Fibroblast of upper back skin (primary cell): Measurements from ENCODE around the gene PYGO2.
"Not testable (repeated sequence)": the region's sequence is repeated elsewhere in the genome, so short reads cannot be mapped to it uniquely, and the experiment has no call there.

Experiments
- DNase-seq: peaks from one replicate; pipeline ENCODE4 v3.0.0-alpha.2; 2013

Gene PYGO2

DNA sequence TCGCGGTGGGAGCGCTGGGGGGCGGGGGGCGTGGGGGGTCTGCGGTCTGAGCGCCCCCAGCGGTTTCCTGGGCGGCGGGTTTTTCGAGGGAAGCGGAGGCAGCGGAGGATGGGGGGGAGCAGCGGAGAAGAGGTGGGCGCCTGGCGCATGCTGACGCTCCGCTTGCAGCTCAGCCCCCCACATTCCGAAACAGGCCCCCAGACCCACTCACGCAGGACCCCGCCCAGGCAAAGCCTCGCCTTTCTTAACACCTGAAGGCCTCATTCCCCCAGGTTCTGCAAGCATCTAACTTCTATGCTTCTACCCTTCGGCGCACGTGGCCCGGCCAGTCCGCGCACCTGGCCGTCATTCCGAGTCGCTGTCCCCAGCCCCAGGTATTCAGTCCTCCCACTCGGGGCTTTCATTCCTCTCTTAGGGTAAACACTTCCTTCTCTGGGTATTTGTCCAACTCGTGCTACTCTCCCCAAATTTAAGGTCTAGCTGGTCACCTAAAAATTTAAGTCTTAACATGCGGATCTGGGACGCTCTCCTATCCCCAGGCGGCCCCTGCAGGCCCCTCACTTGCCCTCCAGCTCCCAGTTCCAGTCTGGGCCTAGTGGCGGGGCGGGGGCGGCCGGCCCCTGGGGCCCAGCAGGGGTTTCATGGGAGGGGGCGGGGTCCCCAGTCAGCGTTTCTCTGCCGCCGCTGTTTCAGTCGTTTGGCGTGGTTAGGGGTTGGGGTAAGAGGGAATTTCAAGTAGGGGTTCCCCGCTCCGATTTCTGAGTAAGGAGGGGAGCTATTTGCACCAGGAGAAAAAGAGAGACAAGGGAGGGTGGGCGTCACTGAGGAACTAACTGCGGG is 38.2 kb upstream of the PYGO2 start:
- DNase-seq, result no peak

DNA sequence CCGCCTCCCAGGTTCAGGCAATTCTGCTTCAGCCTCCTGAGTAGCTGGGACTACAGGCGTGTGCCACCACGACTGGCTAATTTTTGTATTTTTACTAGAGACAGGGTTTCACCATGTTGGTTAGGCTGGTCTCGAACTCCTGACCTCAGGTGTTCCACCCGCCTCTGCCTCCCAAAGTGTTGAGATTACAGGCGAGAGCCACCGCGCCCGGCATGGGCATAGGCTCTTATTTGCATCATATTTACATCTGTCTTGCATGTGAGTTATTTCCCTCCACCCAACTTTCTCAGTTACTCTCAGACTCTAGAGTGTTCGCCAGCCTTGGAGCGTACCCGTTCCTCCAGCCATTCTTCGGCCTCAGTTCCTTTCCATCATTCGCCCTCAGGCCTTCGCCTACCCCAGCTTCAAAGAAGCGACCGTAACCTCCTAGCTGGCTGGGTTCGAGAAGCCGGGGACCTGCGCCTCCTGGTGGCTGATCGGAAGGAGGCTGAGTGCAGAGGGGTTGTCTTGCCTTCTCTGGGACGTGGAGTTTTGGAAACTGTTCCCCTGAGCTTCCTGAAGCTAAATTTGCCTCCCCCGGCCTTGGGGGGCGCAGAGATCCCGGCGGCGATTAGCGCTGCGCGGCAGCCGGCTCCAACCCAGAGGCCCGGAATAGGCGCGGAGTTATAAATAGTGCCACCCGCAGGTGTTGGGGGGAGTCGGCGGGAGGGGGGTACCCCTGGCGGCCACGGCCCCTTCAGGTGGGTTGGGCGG is 37.4 kb upstream of the PYGO2 start:
- peak; percentile 75 for DNase-seq

DNA sequence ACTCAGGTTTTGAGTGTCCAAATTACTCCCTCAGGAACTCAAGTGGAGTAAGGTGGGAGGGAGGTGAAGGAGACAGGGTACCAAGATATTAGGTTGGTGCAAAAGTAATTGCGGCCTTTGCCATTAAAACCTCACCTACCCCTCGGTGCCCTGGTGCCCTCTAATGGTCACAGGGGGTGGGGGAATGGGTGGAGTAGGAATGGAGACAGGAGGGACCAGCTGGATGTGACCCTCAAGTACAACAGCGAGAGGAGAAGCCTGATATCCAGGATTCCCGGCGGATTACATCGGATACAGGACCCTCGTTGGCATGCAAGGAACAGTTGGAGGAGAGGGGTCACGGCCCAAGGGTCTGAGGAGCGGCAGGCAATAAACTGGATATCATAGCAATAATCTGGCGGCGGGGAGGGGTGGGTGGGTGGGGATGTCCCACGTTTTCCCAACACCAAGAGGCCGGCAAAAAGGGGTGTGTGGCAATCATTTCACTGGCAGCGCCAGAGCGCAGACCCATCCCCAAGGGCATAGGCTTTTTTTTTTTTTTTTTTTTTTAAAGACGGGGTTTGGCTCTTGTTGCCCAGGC is 36.7 kb upstream of the PYGO2 start:
- DNase-seq, result no peak

DNA sequence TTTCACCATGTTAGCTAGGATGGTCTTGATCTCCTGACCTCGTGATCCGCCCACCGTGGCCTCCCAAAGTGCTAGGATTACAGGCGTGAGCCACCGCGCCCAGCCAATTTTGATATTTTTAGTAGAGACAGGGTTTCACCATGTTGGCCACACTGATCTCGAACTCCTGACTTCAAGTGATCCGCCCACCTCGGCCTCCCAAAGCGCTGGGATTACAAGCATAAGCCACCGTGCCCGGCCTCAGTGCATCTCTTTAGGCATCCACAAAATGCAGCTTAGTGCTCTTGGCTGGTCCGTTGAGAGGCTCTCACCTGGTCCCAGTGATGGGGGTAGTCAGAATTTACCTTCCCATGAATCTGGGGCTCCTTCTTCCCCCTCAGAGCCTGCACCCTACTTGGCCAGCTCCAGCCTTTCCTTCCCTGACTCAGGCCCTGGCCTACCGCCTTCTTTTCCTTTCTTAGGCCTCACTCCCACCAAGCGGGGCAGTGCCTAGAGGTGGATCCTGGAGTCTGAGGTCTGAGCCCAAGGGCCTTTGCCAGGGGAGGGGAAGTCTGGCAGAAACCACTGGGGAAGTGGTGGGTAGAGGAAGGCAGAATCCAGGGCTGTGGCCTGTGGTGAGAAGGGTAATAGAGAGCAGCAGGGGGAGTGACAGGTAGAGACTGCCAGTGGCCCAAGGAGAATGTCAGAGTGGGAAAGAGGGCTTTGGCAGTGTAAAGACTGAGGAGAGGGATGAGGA is 35.6 kb upstream of the PYGO2 start:
- no peak for DNase-seq

DNA sequence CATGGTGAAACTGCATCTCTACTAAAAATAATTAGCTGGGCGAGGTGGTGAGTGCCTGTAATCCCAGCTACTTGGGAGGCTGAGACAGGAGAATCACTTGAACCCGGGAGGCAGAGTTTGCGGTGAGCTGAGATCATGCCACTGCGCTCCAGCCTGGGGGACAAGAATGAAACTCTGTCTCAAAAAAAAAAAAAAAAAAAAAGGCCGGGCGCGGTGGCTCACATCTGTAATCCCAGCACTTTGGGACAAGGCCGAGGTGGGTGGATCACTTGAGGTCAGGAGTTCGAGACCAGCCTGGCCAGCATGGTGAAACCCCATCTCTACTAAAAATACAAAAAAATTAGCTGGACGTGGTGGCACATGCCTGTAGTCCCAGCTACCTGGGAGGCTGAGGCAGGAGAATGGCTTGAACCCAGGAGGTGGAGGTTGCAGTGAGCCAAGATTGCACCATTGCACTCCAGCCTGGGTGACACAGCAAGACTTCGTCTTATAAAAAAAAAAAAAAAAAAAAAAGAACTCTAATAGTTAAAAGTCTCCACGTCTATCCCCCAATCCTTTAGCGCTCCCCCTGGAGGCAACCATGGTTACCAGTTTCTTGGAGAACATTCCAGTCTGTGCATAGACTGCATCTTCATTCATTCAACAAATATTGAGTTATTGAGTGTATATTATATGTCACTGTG is 33.9 kb upstream of the PYGO2 start:
- peak; percentile 83 for DNase-seq

DNA sequence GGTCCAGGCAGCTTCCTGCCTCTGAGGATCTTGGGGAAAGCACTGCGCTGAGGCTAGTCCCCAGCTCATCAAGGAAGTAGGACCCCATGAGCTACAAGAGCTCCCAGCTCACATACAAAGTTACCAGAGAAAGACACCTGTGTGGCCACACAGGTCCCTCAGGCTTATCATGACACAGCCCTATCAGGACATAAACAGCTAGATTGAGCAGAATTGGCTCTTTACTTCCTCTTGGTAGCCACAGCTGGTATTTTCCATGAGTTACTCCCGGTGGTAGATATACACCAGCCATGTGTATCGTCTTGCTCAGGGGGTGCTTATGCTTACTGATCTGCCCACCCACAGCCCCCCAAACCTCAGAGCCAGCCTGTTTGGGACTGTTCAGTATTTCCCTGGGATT is 33.0 kb upstream of the PYGO2 start:
- no peak for DNase-seq

DNA sequence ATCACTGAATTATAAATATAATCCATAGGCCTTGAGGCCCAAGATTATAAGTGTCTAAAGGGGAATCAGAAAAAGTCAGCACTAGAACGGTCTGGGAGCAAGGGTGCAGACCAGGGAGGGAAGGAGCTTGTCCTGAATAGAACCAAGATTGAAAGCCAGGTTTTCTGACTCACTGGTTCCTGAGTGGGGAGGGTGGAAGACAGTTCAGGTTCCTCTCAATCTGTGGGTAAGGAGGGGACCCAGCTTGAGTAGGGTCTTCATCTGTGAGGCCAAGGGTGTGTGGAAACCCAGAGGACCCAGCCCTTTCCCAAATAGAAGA is 32.6 kb upstream of the PYGO2 start:
- DNase-seq, result no peak

DNA sequence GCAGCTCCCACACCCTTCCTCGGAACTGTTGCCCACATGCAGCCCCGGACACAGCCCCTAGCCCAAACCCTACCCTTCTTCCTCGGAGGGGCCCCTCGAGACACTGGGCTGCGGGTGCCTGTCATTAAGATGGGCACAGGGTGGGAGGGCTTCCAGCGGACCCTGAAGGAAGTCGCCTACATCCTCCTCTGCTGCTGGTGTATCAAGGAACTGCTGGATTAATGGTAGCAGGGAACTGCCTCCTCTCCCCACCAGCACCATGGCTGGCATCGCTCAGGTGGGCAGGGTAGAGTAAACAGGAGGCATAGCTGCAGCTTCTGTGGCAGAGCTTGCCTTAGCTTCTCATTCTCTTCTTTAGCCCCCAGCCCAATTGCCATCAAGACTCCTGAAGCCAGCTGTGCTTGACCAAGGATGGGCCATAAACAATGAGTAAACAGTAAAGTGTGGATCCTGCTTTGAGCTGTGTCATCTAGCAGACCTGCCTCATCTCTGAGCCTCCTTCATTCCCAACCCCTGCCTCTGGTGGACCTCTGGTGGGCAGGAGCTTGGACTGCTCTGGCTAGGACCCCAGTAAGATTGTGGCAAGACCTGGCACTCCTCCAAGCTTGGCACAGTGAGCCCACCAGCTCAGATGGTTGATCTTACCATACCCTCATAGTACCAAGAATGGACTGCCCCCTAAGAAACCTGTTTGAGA is 32.1 kb upstream of the PYGO2 start, which contains the start of gene LENEP:
Gene LENEP (plus strand): TSS at position 15 of the 697 bp plus-strand sequence. CDS start 22 bp downstream, at position 37.
- DNase-seq, result no peak

DNA sequence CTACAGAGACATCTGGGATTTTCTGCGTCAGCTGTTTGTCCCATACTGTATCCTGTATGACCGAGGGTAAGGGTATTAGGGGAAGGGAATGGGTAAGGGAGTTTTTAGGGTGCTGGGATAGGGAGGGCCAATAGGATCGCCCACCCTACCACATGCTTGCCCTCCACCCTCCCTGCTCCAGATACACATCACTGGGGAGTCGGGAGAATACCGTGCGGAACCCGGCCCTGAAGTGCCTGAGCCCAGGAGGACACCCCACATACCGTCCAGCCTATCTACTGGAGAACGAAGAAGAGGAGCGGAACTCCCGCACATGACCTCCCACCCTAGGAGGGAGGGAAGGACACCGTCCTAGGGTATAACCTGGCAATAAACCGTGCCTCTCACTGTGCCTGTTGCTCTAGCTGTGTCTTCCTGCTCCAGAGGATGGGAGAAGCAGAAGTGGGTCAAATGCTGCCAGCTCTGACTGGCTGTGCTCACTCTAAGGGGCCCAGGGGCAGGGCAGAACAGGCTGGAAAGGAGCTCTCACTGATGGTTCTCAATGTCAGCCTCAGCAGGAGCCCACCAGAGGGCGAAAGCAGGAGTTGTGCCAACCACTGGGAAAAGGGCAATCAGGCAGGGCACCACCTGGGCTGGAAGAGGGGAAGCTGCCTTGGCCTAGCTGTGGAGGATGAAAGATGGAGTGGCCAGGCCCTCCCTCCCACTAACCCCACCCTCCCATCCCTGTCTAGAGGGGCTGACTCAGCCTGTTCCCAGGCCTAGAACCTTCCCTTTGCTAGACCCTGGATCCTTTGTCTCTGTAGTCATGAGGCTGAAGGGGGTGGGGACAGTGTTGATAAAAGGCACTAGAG is 31.4 kb upstream of the PYGO2 start:
- DNase-seq, result peak; percentile 36

DNA sequence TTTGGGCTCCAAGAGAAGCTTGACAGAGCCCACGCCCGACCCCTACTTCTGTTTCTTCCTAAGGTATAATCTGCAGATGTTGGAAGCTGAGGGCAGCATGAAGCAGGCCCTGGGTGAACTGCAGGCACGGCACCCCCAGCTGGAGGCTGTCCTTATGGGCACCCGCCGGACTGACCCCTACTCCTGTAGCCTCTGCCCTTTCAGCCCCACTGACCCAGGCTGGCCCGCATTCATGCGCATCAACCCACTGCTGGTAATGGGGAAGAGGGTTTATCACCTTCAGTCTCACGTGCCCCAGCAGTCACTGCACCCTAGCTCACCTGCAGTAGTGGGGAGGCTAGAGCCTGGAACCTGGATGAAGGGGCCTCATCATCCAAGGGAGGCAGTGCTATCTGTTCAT is 28.7 kb upstream of the PYGO2 start:
- no peak for DNase-seq

DNA sequence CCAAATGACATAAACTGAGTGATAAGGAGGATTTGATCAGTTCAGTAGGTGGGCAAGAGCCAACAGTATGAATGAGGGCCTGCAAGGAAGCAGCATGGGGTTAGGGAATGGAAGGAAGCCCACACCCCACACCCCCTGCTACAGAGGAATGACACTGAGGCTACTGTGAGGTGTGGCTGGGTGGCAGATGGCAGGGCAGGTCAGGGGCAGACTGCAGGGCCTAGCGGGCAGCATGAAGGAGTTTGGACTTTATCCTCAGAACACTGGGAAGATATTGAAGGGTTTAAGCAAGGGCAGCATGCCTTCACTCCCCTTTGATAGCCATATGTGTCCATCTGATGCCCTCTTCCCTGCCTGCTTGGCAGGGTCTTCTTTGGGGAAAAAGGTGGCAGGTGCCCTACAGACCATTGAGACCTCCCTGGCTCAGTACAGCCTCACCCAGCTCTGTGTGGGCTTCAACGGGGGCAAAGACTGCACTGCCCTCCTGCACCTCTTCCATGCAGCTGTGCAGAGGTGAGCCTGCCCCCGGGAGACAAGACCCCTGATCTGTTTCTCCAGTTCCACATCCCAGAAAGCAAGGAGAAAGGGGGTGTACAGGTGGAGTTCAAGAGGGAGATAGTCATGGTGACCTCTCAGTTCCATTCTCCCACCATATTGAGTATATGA is 27.7 kb upstream of the PYGO2 start:
- no peak for DNase-seq

DNA sequence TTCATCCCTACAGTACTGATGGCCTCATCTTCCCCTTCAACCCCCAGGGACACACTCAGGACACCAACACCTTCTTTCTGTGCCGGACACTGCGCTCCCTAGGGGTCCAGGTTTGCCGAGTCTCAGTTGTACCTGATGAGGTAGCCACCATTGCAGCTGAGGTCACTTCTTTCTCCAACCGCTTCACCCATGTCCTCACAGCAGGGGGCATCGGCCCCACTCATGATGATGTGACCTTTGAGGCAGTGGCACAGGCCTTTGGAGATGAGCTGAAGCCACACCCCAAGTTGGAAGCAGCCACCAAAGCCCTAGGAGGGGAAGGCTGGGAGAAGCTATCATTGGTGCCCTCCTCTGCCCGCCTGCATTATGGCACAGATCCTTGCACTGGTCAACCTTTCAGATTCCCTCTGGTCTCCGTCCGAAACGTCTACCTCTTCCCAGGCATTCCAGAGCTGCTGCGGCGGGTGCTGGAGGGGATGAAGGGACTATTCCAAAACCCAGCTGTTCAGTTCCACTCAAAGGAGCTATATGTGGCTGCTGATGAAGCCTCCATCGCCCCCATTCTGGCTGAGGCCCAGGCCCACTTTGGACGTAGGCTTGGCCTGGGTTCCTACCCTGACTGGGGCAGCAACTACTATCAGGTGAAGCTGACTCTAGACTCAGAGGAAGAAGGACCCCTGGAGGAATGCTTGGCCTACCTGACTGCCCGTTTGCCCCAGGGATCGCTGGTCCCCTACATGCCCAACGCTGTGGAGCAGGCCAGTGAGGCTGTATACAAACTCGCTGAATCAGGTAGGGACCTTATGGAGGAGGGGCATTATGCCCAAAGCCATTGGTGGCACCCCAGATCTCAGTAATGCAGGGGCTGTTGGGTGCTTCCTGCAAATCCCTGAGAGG is 26.7 kb upstream of the PYGO2 start:
- DNase-seq, result no peak

DNA sequence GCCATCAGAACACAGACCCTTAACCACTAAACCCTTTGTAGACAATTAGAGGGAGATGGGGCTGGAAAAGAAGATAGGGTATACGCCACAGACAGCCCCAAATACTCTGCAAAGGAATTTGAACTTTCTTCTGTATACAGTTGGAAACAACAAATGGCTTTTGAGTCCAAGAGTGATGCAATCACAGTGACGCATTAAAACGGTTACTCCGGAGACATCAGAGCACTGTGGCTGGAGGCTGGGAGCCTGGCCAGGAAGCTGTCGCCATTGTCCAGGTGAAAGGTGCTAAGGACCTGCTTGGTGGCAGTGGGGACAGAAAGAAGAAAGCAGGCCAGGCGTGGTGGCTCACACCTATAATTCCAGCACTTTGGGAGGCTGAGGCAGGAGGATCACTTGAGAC is 25.7 kb upstream of the PYGO2 start:
- no peak for DNase-seq

DNA sequence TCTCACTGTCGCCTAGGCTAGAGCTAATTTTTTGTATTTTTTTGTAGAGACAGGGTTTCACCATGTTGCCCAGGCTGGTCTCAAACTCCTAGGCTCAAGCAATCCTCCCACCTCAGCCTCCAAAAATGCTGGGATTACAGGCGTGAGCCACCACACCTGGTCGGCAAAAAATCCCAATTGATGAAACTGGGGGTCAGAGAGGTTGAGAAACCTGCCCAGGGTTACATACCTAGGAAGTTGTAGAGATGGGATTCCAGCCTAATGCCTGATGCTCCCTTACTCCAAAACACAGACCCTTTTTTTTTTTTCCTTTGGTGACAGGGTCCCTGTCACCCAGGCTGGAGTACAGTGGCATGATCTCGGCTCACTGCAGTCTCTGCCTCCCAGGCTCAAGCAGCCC is 25.2 kb upstream of the PYGO2 start:
- DNase-seq, result not testable (repeated sequence)

DNA sequence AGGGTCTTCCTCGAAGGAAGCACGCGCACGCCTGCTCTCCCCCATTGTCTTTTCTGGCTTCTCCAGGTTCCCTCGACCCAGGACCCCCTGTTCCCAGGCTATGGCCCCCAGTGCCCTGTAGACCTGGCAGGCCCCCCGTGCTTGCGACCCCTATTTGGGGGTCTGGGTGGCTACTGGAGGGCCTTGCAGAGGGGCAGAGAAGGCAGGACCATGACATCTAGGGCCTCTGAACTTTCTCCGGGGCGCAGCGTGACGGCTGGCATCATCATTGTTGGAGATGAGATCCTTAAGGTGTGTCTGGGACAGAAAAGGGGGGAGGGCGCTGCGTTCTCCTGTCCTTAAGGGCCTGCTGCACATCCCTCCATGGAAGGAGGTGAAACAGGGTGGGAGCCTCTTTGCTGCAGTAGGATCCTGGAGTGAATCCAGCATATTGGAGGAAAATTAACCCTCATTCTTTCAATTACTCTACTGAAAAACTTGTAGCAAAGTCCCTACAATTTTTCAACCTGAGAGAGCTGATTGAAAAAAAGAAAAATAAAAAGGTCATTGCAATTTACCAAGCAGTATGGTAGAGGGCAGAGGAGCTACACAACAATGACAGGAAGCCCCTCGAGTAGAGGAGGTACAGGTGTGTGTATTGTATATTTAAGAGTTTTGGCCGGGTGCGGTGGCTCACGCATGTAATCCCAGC is 22.3 kb upstream of the PYGO2 start:
- no peak for DNase-seq

DNA sequence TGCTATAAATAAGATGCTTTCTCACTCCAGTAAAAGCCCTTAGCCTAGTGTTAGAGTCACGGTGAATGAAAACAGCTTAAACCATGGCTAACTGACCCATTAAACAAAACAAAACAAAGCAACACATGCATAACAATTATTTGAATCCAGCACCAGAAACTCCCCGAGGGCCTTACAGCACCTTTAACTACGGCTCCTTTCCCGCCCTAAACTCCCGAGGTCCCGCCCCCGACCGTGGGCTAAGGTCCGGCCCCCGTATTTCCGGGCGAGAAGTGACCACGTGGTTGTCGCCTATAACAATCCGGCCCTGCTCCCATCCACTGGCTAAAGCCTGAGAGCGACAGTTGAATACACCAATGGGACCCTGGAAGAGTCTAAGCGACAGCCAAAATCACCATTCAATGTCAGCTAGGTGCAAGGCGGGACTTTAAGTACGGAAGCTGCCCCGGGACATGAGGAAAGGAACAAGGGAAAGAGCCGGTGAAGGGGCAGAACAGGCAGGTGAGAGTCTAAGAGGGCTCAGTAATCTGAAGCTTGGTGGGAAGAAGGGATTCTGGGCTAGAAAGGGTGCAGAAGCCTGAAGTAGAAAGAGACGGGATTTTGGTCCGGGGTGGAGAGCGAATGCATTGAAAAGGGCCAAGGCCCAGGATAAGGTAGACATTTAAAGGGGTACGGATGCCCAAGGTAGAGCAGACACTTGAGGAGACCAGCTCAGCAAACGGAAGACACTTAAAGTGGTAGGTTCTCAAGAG is 21.5 kb upstream of the PYGO2 start, which contains the start of gene FLAD1:
Gene FLAD1 (plus strand): TSS at position 448 of the 752 bp plus-strand sequence. CDS start 351 bp downstream, outside the sequence.
- DNase-seq, result peak; percentile 100

DNA sequence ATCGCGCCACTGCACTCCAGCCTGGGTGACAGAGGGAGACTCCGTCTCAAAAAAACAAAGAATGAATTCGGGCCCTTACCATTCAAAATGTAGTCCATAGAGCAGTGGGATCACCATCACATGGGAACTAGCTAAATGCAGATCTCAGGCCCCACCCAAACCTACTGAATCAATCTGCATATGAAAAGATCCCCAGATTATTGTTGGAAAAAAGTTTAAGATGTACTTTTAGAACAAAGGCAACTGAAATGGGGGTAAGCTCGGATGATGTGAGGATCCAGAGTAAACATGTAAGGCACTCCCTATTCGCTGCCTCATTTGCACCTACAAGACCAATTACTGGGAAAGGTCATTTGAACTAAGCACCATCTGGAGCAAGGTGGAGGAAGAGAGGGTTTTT is 20.8 kb upstream of the PYGO2 start:
- DNase-seq, result no peak

DNA sequence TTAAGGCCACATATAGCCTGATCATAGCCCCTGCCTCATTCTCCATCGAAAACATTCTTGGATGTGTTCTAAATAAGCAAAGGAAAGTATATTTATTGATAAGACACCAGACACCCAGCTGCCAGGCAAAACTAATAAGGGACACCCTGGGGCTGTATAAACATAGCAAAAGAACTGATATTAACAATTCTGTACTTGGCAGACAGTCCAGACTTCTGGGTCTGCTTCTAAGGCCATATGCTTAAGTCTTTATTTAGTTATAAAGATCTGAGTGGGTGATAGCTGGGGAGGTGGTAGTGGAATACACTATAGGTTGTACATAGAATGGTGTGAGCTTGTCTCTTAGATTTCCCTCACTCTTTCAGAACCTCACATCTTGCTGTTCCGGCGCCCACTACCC is 16.8 kb upstream of the PYGO2 start:
- no peak for DNase-seq
